Measurements from ENCODE around the gene SIM2.
A peak's percentile ranks its signal among the peaks of the same experiment; 100 is the strongest.

Gene SIM2

DNA sequence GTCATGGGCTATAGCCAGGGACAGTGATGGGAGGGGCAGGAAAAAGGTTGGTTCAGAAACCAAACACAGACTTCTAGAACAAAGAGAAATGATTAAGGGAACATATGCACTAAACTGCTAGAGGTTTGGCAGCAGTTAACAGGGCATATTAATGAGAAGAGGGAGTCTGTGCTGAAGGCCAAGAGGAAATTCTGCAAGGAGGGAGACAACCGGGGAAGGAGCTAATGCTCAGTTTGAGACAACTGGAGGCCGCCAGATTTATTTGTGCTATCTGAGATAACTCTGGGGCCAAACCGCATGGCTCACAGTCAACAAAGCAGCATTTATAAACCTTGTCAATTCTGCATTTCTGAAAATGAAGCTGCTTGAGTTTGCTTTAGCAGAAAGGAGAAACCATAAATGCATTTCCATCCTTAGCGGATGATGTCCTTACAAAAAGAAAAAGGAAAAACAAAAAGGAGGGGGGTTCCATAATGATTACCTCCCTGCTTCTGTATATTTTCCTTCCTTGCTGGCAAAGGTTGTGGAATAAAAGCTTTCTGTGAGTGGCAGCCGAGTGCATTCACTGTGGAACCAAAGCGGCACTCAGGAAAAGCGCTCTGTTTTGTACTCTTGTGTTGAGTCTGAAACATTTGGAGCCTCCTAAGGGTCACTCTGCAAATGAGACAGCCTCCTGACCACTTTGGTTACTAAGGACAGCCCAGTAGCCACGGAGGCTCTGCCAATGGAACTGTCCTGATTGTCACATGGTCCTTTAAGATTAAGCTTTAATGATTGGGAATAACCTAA, 70.3 kb downstream of the SIM2 start:
- no peak for DNase-seq

DNA sequence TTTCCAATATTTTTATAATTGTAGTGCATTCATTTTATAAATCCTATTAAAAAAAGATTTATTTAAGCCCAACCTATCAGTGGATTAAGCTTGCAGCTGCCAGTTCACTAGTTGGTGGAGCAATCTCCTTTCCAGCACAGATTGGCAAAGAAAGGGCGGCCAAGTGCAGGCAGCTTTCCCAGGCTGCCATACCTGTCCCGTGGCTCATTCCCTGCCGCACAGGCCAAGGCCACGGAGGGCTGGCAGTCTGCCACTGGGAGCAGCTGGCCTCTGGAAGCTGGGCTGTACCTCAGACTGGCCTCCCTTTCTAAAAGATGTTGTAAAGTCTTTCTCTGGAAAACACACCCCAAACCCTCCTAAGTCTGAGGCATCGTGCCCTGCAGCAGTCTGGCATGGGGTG, 74.2 kb downstream of the SIM2 start:
- DNase-seq: peak; percentile 77

DNA sequence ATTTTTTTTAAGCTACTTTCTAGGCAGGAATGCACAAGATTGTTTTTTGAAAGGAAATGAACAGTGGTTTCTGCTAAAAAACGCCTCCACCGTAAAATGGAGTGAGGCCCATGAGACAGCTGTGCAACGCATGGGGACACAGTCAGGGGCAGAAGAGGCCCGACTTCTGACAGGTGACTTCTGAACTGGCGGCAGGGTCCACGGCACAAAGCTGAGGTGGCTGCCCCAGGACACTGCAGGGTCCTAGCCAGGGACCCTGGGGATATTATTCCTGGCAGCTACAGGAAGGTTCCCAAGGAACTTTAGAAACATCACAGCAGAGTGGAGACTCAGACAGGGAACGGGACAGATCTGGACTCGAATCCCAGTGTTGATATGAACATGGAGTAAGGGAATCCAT, 75.1 kb downstream of the SIM2 start:
- no peak for DNase-seq

DNA sequence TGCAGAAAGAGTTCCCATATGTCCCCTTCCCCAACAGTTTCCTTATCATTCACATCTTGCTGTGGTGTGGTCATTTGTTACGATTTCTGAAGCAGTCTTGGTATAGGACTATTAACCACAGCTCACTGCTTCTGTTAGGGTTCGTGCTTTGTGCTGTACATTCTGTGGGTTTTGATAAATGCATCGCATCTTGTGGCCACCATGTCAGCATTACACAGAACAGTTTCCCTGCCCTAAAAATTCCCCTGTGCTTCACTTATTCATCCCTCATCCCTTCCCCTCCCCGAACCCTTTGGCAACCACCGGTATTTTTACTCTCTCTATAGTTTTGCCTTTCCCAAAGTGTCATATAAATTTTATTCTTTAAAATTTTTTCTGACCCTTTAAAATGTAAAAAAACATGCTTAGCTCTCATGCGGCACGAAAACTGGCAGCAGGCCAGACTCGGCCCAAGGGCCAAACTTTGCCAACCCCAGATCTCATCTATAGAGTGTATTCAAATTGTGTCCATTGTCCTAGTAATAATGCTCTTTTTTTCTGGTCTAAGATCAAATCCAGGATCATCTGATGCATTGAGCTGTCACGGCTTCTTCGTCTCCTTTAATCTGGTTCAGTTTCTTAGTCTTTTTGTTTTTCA, 78.2 kb downstream of the SIM2 start:
- no peak for DNase-seq

DNA sequence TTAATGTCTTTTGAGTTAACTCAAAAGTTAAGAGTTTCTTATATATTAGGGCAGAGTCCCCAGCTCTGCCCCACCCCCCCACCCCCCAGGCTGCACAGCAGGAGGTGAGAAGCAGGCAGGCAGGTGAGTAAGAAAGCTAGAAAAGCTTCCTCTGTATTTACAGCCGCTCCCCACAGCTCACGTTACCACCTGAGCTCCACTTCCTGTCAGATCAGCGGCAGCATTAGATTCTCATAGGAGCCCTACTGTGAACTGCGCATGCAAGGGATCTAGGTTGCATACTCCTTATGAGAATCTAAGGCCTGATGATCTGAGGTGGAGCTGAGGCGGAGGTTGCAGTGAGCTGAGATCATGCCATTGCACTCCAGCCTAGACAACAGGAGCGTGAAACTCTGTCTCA, 81.9 kb downstream of the SIM2 start:
- DNase-seq: no peak

DNA sequence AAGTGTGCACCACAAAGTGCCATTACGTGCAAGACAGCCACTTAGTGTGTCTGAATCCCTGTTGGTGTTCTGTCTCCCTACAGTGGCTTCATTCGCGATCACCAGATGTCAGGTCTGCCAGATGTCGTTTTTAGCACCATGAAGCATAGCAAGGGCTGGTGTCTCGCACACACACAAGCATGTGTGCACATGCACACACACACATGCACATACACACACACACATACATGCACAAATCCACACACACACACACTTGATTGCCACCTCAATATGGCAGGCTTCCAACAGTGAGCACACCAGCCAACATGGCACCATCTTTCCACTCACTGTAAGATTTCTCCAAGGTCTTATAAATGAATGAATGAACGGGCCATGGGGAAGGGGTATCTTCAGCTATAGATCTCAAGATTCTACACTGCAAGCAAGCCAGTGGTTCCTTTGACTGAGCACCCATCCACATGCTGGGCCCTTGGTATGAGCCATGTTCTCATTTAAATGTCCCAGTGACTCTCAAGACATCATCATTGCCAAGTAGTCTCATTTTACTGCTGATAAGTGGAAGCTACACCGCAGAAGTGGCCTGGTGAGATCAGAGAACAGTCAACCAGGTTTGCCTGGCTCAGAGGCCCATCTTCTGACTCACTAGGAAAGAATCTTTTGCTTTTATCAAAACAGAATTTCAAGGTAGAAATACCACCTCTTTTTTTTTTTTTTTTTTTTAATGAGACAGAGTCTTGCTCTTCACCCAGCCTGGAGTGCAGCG, 84.9 kb downstream of the SIM2 start:
- DNase-seq: no peak

DNA sequence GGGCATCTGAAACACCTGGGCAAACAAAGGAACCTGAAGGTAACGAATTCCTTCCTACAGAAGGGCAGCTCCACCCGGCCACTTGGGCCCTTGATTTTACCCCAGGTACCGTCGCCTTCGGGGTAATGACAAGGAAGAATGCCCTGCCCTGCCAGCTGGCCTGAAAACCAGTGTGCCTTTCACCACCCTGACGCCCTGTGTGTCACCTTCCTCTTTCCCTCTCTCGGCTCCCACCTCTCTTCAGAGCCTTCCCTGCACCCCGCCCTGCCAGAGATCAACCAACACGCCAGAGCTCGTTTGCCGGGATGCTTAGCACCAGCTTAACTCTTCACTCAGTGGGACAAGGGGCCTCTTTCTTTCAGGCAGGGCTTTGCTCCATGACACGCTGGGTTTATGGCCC, 86.0 kb downstream of the SIM2 start:
- DNase-seq: no peak

DNA sequence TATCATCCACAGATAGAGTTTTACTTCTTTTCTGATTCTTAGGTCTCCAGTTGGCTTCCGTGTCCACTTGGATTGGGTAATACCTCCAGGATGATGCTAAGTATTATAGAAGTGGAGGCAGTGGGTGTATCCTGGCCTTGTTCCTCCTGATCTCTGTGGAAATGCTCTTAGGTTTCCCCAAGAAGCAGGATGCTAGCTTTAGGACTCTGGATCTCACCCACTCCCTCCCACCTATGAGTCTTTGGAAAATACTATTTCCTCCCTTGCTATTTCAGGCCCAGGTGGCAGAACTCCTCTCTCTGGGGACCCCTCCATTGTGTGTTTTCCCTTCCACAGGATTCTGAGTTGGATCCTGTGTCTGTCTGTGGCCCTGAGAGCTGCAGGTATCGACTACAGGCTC, 86.7 kb downstream of the SIM2 start:
- no peak for DNase-seq

DNA sequence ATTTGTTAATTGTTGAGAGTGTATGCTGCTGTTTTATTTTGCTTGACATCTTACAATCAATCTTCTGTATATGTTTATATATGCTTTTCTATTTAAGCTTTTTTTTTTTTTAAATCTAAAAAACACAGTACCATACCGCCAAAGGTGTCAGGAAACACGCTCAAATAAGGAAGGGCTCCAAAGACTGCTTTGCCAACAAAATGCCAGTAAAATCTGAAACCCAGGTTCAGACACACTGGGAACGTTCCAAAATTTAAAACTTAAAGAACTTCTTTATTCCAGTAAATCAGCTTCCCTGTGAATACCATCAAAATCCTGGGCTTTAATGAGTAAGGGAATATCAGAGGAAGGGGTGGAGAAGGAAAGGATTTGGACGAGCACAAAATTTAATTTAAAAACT, 87.3 kb downstream of the SIM2 start:
- DNase-seq: no peak

DNA sequence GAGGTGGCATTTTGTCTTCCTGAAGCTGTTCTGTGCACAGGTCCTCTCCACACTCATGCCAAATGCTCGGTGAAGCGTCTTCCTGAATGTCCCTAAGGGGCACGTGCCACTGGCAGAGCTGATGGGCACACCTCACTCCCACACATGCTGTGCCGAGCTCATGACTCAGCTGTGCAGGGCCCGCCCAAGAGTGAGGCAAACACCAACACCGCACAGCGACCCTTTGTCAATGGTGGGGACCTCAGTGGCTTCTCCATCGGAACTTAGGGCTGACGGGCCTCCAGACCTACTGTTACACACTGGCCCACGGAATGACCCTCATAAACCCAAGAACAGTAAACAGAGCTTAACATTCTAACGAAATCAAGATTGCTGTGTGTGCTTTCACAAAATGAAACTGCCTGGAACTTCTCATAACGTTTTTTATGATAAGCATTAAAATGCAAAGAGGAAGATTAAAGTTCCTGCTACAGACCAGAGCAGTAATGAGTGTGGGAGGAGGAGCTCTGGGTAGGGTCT, 89.3 kb downstream of the SIM2 start:
- DNase-seq: no peak

DNA sequence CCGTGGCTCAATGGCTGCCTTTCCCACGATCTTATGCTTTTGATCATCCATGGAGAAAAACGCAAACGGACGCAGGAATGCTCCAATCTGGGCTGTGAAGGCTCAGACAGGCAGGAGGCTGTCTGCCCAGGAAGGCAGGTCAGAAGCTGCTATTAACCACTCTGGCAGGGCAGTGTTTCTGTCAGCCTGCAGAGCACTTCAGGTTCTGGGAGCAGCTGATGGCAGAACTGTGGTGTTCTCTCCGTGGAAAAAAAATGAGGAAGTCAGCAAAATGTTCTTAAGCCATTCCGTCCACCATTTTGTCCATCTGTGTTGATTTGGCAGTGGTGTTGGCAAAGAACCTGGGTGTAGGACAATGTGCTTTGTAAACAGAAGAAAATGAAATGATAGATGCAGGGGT, 91.7 kb downstream of the SIM2 start:
- DNase-seq: no peak

DNA sequence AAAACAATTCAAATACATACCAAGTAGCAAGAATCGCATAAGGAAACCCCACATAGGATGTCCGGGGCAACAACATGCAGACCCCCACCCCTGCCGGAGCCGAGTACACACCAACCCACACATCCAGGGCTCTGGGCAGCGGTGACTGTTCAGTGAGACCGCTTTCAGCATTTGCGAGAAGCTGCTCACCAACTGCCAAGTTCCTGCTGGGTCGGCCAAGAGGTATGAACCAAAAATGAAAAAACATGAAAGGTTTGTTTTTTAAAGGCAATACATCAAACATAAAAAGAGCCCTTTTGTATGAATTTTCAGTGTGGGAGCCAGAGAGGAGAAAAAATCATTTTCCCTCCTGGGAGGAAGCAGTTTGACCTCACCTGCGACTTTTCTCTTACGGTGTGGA, 92.3 kb downstream of the SIM2 start:
- no peak for DNase-seq

DNA sequence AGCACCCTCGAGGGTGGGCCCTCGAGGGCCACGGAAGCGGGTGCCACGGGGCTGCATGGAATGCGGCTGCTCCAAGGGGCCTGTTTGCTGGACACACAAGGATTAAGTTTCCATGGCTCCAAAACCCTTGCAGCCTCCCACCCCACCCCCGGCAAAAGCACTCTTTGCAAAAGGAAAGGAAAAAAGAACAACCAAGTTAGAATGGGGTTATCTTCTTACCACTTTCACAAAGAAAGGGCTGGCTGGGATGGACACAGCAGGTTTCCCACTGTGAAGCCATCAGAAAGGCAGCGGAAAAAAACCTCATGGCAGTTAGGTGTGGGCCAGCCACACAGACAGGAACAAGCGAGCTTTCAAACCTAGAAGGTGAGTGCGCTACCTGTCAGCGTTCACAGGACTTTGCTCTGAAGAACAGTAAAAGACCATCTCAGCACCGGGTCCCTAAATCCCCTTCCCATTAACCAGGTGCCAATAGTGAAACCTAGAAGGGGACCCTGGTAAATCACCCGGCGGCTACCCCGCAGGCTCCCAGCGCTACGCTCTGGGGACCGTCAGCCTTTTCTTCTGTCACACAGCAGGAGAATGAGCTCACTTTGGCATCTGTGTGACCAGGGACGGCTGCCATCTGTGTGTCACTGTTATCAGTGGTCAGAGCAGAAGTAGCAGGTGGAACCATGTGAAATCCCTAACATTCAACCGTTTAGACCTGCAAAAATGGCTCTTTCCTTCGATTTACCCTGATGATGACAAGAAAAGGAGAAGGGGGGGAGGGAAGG, 93.0 kb downstream of the SIM2 start:
- no peak for DNase-seq

DNA sequence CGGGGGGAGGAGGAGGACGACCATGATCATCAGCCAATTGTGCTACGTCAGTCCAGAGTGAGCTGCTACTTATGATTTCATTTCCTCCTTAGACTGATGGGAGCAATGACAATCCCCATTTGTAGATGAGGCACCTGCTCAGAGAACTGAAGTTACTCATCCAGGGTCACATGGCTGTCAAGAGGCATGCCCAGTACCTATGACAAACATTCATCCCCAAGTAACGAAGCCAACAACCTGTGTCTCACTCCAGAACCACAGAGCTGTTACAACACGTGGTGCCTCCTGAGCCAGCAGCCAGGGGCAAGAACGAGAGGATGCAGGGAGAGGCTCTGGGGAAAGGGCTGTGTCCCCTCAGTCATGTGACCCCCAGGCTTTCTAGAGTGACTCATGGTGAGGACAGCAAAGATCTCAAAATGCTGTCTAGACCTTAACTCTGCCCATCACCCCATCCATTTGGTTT, 93.6 kb downstream of the SIM2 start:
- no peak for DNase-seq

DNA sequence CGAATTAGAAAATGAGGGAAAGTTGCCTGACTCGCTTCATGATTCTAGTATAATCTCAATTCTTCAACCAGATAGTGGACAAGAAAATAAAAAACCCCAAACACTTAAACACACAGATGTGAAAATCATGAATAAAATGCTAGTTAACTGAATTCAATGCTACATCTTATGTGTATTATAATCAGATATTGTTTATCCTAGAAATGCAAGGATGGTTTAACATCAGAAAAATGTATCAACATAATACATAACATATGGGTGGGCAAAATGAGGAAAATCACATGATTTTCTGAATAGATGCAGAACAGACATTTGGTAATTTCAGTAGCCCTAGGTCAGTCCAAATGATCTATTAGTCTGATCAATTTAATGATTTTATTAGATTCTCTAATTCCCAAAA, 97.2 kb downstream of the SIM2 start:
- DNase-seq: no peak

DNA sequence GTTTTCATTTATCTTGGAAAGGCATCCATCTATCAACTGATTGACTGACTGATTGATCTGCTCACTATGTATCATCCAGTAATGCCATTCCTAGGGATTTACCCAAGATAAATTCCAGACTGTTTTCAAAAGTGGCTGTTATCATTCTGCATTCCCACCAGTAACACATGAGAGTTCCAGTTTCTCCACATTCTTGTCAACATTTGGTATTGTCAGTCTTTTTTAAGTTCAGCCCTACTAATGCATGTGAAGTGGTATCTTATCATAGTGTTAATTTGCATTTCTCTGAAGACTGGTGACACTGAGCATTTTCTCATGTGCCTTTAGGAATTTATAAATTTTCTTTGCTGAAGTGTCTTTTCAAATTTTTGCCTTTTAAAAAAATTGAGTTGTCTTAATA, 99.6 kb downstream of the SIM2 start:
- no peak for DNase-seq
